Cortex of kidney (tissue), 1 donor: ENCODE measurements around the gene RAP1GDS1.
"Not testable (repeated sequence)": the region's sequence is repeated elsewhere in the genome, so short reads cannot be mapped to it uniquely, and the experiment has no call there.

ENCODE experiments used
- DNase-seq: peaks from one replicate; lab custom pipeline; 2025; lab: John Stamatoyannopoulos, UW

RAP1GDS1 gene

GRCh38 chr4:98287328-98287727 is 26.1 kb downstream of the RAP1GDS1 start:
- no peak for DNase-seq

- not testable (repeated sequence) for DNase-seq
Observed at GRCh38 chr4:98288671-98289070, 27.5 kb downstream of the RAP1GDS1 start.

- no peak for DNase-seq
Observed at GRCh38 chr4:98289375-98289774, 28.2 kb downstream of the RAP1GDS1 start.

GRCh38 chr4:98290511-98290910 is 29.3 kb downstream of the RAP1GDS1 start:
- DNase-seq = no peak

- no peak for DNase-seq
Observed at GRCh38 chr4:98293104-98293887, 32.1 kb downstream of the RAP1GDS1 start.

GRCh38 chr4:98298022-98298421 is 36.8 kb downstream of the RAP1GDS1 start:
- no peak for DNase-seq

- DNase-seq = no peak
Observed at GRCh38 chr4:98300706-98301105, 39.5 kb downstream of the RAP1GDS1 start.

- DNase-seq = no peak
Observed at GRCh38 chr4:98305576-98305975, 44.4 kb downstream of the RAP1GDS1 start.

- DNase-seq = no peak
Observed at GRCh38 chr4:98310867-98311266, 49.7 kb downstream of the RAP1GDS1 start.

- DNase-seq = no peak
Observed at GRCh38 chr4:98311656-98312055, 50.5 kb downstream of the RAP1GDS1 start.

GRCh38 chr4:98314791-98315565 is 53.8 kb downstream of the RAP1GDS1 start:
- DNase-seq = no peak

- DNase-seq = no peak
Observed at GRCh38 chr4:98318521-98318920, 57.3 kb downstream of the RAP1GDS1 start.

- DNase-seq = no peak
Observed at GRCh38 chr4:98319021-98319420, 57.8 kb downstream of the RAP1GDS1 start.

- no peak for DNase-seq
Observed at GRCh38 chr4:98326168-98326567, 65.0 kb downstream of the RAP1GDS1 start.

GRCh38 chr4:98327694-98328093 is 66.5 kb downstream of the RAP1GDS1 start:
- DNase-seq = no peak

GRCh38 chr4:98329879-98330640 is 68.9 kb downstream of the RAP1GDS1 start:
- not testable (repeated sequence) for DNase-seq

GRCh38 chr4:98332017-98332416 is 70.8 kb downstream of the RAP1GDS1 start:
- DNase-seq = no peak

- no peak for DNase-seq
Observed at GRCh38 chr4:98334461-98334860, 73.3 kb downstream of the RAP1GDS1 start.

GRCh38 chr4:98338761-98339438 is 77.7 kb downstream of the RAP1GDS1 start:
- no peak for DNase-seq

GRCh38 chr4:98341309-98341708 is 80.1 kb downstream of the RAP1GDS1 start:
- DNase-seq = no peak

- no peak for DNase-seq
Observed at GRCh38 chr4:98343626-98344025, 82.4 kb downstream of the RAP1GDS1 start.

- no peak for DNase-seq
Observed at GRCh38 chr4:98345838-98346237, 84.7 kb downstream of the RAP1GDS1 start.
